Type B pancreatic cell (in vitro differentiated cells): ENCODE measurements around the gene TMEM229B. TPM values are rescaled to one million over a fixed set of nuclear protein-coding genes. Genes with fewer than 3 reads are reported as not detected.
"Not testable (repeated sequence)": the region's sequence is repeated elsewhere in the genome, so short reads cannot be mapped to it uniquely, and the experiment has no call there.

Experiments
- DNase-seq: peaks from one replicate; pipeline ENCODE4 v3.0.0; 2021; ENCODE audit warnings: mixed read lengths; ENCODE audit not compliant: unreplicated experiment; ENCODE audit errors: extremely low spot score
- H3K27ac Mint-ChIP-seq: 2 replicates; pipeline ENCODE4 v1.8.0; 2021; ENCODE audit warnings: mild to moderate bottlenecking, mixed read lengths
- H3K27me3 Mint-ChIP-seq: 2 replicates; pipeline ENCODE4 v1.8.0; 2021; ENCODE audit warnings: mixed read lengths
- H3K36me3 Mint-ChIP-seq: 2 replicates; pipeline ENCODE4 v1.8.0; 2021; ENCODE audit warnings: mixed read lengths
- H3K4me1 Mint-ChIP-seq: one replicate; pipeline ENCODE4 v1.8.0; 2021; ENCODE audit warnings: mixed read lengths; ENCODE audit not compliant: unreplicated experiment
- H3K4me3 Mint-ChIP-seq: 2 replicates; pipeline ENCODE4 v1.8.0; 2021; ENCODE audit warnings: mild to moderate bottlenecking, mixed read lengths
- H3K9me3 Mint-ChIP-seq: 2 replicates; pipeline ENCODE4 v1.8.0; 2021; ENCODE audit warnings: mixed read lengths
- CTCF ChIP-seq: fragments of 200-600 bp; sonication (generic); conservative IDR thresholded peaks from 2 replicates; pipeline ENCODE4 v1.5.0; 2021; ENCODE audit warnings: antibody characterized with exemption, mild to moderate bottlenecking
- total RNA-seq: library from RNA; stranded (reverse); gene quantifications from 2 replicates; pipeline ENCODE4 v1.2.1, GENCODE V29; 2021; ENCODE audit warnings: low replicate concordance

The TMEM229B gene
- total RNA-seq, 1 donor from 2014 or later = 2.1 TPM

- H3K4me1 Mint-ChIP-seq = peaks cover 8% of the 10 kb centered on the region
- no peak overlapping the region for H3K4me3 Mint-ChIP-seq
- H3K27me3 Mint-ChIP-seq = peaks cover 4% of the 10 kb centered on the region
- DNase-seq = no peak
- TF ChIP-seq CTCF = no peak
- peaks cover 7% of the 10 kb centered on the region for H3K9me3 Mint-ChIP-seq
- no peaks in the 10 kb centered on the region for H3K36me3 Mint-ChIP-seq
- no peak overlapping the region for H3K27ac Mint-ChIP-seq
These were observed 34.8 kb downstream of the TMEM229B start for GRCh38 chr14:67453575-67454300.

- DNase-seq, H3K27me3 Mint-ChIP-seq, H3K4me3 Mint-ChIP-seq, H3K9me3 Mint-ChIP-seq, H3K27ac Mint-ChIP-seq, H3K36me3 Mint-ChIP-seq, H3K4me1 Mint-ChIP-seq: not testable (repeated sequence)
These were observed 36.9 kb downstream of the TMEM229B start for GRCh38 chr14:67451667-67452066.

- peaks cover 7% of the 10 kb centered on the region for H3K9me3 Mint-ChIP-seq
- H3K4me1 Mint-ChIP-seq = no peaks in the 10 kb centered on the region
- no peak overlapping the region for H3K4me3 Mint-ChIP-seq
- H3K27ac Mint-ChIP-seq = no peak overlapping the region
- no peak for TF ChIP-seq CTCF
- no peak for DNase-seq
- no peaks in the 10 kb centered on the region for H3K27me3 Mint-ChIP-seq
- no peaks in the 10 kb centered on the region for H3K36me3 Mint-ChIP-seq
These were observed 39.4 kb downstream of the TMEM229B start for GRCh38 chr14:67449096-67449495.

GRCh38 chr14:67447033-67447381 lies 41.5 kb downstream of the TMEM229B start:
- Mint-ChIP-seq H3K4me3 (no peak overlapping the region), H3K27me3 (no peaks in the 10 kb centered on the region), H3K36me3 (no peaks in the 10 kb centered on the region), H3K9me3 (peaks cover 7% of the 10 kb centered on the region), H3K27ac (no peak overlapping the region), H3K4me1 (peaks cover 3% of the 10 kb centered on the region)
- no peak for DNase-seq
- TF ChIP-seq CTCF = no peak

- Mint-ChIP-seq H3K4me3 (no peak overlapping the region), H3K27ac (no peak overlapping the region), H3K9me3 (peaks cover 7% of the 10 kb centered on the region), H3K4me1 (peaks cover 3% of the 10 kb centered on the region), H3K36me3 (no peaks in the 10 kb centered on the region), H3K27me3 (no peaks in the 10 kb centered on the region)
- DNase-seq = no peak
- TF ChIP-seq CTCF = no peak
These were observed 42.0 kb downstream of the TMEM229B start for GRCh38 chr14:67446371-67447032.

GRCh38 chr14:67444395-67444794 lies 44.1 kb downstream of the TMEM229B start:
- peaks cover 7% of the 10 kb centered on the region for H3K4me1 Mint-ChIP-seq
- DNase-seq = no peak

More at GRCh38 chr14:67444395-67444794, 44.1 kb downstream of the TMEM229B start:
- Mint-ChIP-seq H3K27me3 (no peaks in the 10 kb centered on the region), H3K27ac (no peak overlapping the region), H3K9me3 (no peaks in the 10 kb centered on the region), H3K4me3 (no peak overlapping the region), H3K36me3 (no peaks in the 10 kb centered on the region)
- TF ChIP-seq CTCF = no peak
